ENCODE data around the gene ASMTL. TPM values are rescaled to one million over a fixed set of nuclear protein-coding genes. Genes with fewer than 3 reads are reported as not detected.

ASMTL gene
- total RNA-seq, 1 experiment from 2014 or later = 42.7 TPM

GRCh38 chrX:1451251-1451660, 1.5 kb downstream of the ASMTL start:
- H2AFZ ChIP-seq = no peak overlapping the region
- no peak for DNase-seq
- 0 out of 2 replicates have a peak, but pooled peaks cover 8% of the 10 kb centered on the region for H3K36me3 ChIP-seq (ENCODE audit: low read depth)
- H3K27me3 ChIP-seq (ENCODE audit: insufficient read depth, low read depth) = peaks cover 14% of the 10 kb centered on the region
- no peaks in the 10 kb centered on the region for H4K20me1 ChIP-seq (ENCODE audit: insufficient read depth)
- H3K79me2 ChIP-seq (ENCODE audit: low read depth) = peaks cover 55% of the 10 kb centered on the region
- H3K27ac ChIP-seq = no peak overlapping the region
- no peaks in the 10 kb centered on the region for H3F3A ChIP-seq (ENCODE audit: insufficient read depth, low read depth)
- TF ChIP-seq CTCF (conservative IDR thresholded peaks at IDR 0.05) = no peak
- TF ChIP-seq EZH2 (IDR thresholded peaks at IDR 0.05; ENCODE audit: low read depth) = no peak
- CTCF ChIA-PET = no interaction called here
- no peaks in the 10 kb centered on the region for H3K9me2 ChIP-seq (ENCODE audit: insufficient read depth)
- peak overlapping the region; percentile 82; the same call in 1 of the 2 replicates for H3K4me3 ChIP-seq
- H3K4me1 ChIP-seq (replicated peaks; ENCODE audit: insufficient read depth) = no peaks in the 10 kb centered on the region
- H3K4me2 ChIP-seq = peak overlapping the region; percentile 82
- POLR2A ChIA-PET (ENCODE audit: unreplicated experiment) = no interaction called here
- intact Hi-C loops (cut with micrococcal nuclease; ENCODE audit: unreplicated experiment) = loop anchor here (5.0 to 10.0 kb wide), 4 partner anchors 141 to 1244 kb away; partner anchors contain the start of genes AKAP17A and CD99
- H3K9me3 ChIP-seq (ENCODE audit: insufficient read depth, low read depth) = no peaks in the 10 kb centered on the region
- no TSS peak for BruUV-seq (replicated peaks)

GRCh38 chrX:1450361-1451161, 2.1 kb downstream of the ASMTL start:
- CTCF ChIA-PET = no interaction called here
- no peaks in the 10 kb centered on the region for H3K4me1 ChIP-seq (replicated peaks; ENCODE audit: insufficient read depth)
- DNase-seq = no peak

GRCh38 chrX:1449823-1450149, 2.9 kb downstream of the ASMTL start:
- Histone ChIP-seq H4K20me1 (ENCODE audit: insufficient read depth) (no peaks in the 10 kb centered on the region), H3K36me3 (ENCODE audit: low read depth) (0 out of 2 replicates have a peak, but pooled peaks cover 8% of the 10 kb centered on the region), H2AFZ (no peak overlapping the region), H3K27me3 (ENCODE audit: insufficient read depth, low read depth) (no peaks in the 10 kb centered on the region), H3K4me2 (no peak overlapping the region), H3K79me2 (ENCODE audit: low read depth) (peaks cover 55% of the 10 kb centered on the region), H3K4me1 (replicated peaks; ENCODE audit: insufficient read depth) (no peaks in the 10 kb centered on the region), H3K4me3 (no peak overlapping the region), H3K9me2 (ENCODE audit: insufficient read depth) (no peaks in the 10 kb centered on the region), H3F3A (ENCODE audit: insufficient read depth, low read depth) (no peaks in the 10 kb centered on the region), H3K9me3 (ENCODE audit: insufficient read depth, low read depth) (no peaks in the 10 kb centered on the region), H3K27ac (no peak overlapping the region)
- DNase-seq = no peak
- BruUV-seq (replicated peaks) = no TSS peak
- POLR2A ChIA-PET (ENCODE audit: unreplicated experiment) = no interaction called here
- TF ChIP-seq CTCF (conservative IDR thresholded peaks at IDR 0.05) = no peak
- no peak for TF ChIP-seq EZH2 (IDR thresholded peaks at IDR 0.05; ENCODE audit: low read depth)
- CTCF ChIA-PET = no interaction called here
- intact Hi-C loops (cut with micrococcal nuclease; ENCODE audit: unreplicated experiment) = loop anchor here (5.0 to 10.0 kb wide), 4 partner anchors 143 to 1245 kb away; partner anchors contain the start of genes AKAP17A and CD99

More at GRCh38 chrX:1450361-1451161, 2.1 kb downstream of the ASMTL start:
- 0 out of 2 replicates have a peak, but pooled peaks cover 8% of the 10 kb centered on the region for H3K36me3 ChIP-seq (ENCODE audit: low read depth)
- H3F3A ChIP-seq (ENCODE audit: insufficient read depth, low read depth) = no peaks in the 10 kb centered on the region
- intact Hi-C loops (cut with micrococcal nuclease; ENCODE audit: unreplicated experiment) = loop anchor here (5.0 to 10.0 kb wide), 4 partner anchors 142 to 1244 kb away; partner anchors contain the start of genes AKAP17A and CD99
- H3K9me3 ChIP-seq (ENCODE audit: insufficient read depth, low read depth) = no peaks in the 10 kb centered on the region
- H3K4me2 ChIP-seq = no peak overlapping the region; the same call in 1 of the 2 replicates
- no peak overlapping the region for H3K27ac ChIP-seq
- TF ChIP-seq EZH2 (IDR thresholded peaks at IDR 0.05; ENCODE audit: low read depth) (no peak), CTCF (conservative IDR thresholded peaks at IDR 0.05) (no peak)
- H2AFZ ChIP-seq = no peak overlapping the region
- no peak overlapping the region for H3K4me3 ChIP-seq
- POLR2A ChIA-PET (ENCODE audit: unreplicated experiment) = no interaction called here
- H3K27me3 ChIP-seq (ENCODE audit: insufficient read depth, low read depth) = peaks cover 7% of the 10 kb centered on the region
- H3K79me2 ChIP-seq (ENCODE audit: low read depth) = peaks cover 55% of the 10 kb centered on the region
- H3K9me2 ChIP-seq (ENCODE audit: insufficient read depth) = no peaks in the 10 kb centered on the region
- no peaks in the 10 kb centered on the region for H4K20me1 ChIP-seq (ENCODE audit: insufficient read depth)
- BruUV-seq (replicated peaks) = no TSS peak

Measured in PC-9 (cell line).